NK-92 (cell line): ENCODE measurements around the gene PRDX5.

Experiments
- DNase-seq: peaks from one replicate; lab custom pipeline; 2025; ENCODE audit not compliant: unreplicated experiment; lab: John Stamatoyannopoulos, UW

Gene PRDX5

GRCh38 chr11:64317961-64318765 is at the start of gene PRDX5:
Gene PRDX5 (plus strand): TSS chr11:64318121. CDS start chr11:64318216, 95 bp downstream.
- DNase-seq, result peak; percentile 67

DNA sequence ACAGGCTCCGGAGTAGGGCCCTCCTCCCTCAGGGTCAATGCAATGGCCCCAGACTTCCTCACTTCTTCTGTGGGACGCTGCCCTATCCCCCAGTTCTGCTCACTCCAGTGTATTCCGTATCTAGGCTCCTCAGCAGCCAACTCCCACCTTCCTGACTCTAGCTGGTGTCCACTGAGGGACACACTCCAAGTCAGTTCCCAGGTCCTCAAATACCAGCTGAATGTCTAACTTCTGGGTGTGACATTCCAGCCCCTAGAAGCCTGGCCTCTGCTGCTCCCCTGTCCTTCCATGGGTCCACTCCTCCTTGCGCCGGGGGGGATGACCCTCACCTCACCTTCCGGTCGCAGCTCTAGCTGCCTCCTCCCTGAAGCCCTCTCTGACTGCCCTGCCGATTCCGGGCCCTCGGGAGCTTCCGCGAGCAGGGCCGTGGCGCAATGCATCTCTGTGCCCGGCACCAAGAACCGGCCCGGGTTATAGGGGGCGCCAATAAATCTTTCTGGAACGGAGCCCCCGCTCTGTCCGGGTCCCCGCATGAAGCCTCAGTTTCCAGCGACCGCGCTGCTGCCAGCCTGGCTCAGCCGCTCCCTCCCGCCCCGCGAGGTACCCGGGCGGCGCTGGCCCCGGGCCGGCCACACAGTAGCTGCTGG is 48.9 kb upstream of the PRDX5 start:
- DNase-seq, result no peak

GRCh38 chr11:64269540-64270220 is 48.2 kb upstream of the PRDX5 start:
- DNase-seq, result peak; percentile 81

GRCh38 chr11:64275031-64275800 is 42.7 kb upstream of the PRDX5 start:
- DNase-seq, result no peak

GRCh38 chr11:64275841-64276240 is 42.1 kb upstream of the PRDX5 start:
- DNase-seq, result no peak

DNA sequence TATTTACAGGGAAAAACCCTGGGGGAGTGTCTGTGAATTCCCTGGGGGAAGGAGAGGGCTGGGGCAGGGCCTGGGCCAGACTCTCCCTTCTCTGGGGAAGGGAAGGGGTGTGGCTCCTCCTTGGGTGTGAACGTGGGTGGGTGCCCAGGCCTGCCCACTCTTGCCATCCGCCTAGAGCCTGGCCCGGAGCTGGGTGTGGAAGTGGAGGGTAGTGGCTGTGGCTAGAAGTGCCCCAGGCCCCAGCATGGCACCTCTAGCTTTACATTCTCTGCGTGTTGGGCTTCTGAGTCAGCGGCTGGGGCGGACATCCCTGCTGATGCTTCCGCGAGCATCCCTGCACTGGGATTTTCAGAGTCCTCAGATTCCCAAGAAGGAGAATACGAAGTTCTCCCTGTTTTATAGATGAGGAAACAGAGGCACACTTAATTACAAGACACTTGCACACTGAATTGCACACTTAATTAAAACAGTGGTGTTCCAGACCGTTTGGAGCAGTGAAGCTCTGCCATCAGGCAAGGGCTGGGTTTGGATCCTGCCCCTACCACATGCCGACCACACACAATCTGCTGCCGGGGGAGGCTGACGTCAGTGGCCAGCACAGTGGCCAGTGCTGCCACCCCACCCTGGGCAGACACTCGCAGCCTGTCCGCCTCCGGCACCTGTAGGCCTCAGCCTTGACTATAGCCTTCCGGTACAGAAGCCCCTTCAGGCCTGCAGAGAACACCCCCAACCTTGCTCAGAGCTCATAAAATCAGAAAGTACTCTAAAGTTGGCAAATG is 41.1 kb upstream of the PRDX5 start:
- DNase-seq, result no peak

DNA sequence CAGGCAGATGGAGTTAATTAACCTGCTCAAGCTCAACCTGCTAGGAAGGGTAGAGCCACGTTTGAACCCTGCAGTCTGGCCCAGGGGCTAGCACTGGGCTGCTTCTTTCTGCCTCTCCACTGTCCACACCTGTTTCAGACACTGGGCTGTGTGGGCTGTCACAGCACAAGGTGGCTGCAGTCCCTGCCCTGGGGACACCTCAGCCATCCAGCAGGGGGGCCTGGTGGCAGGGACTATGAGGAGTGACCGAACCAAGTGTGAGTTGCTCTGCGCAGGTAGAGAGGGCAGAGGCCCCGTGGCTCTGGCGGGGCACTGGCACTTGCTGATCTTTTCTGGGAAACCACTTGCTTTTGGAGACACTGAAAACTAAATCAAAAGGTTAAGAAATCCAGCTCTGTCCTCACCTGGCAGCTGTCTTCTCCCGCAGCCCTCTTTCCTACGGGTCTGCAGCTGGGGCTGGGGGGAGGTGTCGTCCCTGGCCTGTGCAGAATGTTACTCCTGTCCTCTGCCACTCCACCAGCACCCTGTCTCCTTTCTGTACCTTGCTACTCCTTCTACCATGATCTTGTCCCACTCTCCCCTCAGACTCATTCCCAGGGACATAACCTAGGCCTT is 39.2 kb upstream of the PRDX5 start:
- no peak for DNase-seq

- DNase-seq, result no peak
Observed at GRCh38 chr11:64281957-64282770, 35.8 kb upstream of the PRDX5 start.

DNA sequence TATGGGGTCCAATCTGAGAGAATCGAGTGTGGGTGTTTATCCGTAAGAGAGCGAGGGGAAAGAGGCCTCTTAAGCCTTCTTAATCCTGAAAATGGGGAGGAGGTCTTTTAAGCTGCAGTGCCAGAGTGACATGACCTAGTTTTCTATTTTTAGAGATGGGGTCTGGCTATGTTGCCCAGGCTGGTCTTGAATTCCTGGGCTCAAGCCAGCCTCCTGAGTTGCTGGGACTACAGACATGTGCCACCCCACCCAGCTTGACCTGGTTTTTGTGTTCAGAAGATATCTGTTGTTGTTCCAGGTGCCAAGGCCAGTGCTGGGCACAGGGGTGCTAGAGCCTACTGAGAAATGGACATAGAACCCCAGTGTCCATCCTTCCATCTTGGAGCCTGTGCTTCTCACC is 34.8 kb upstream of the PRDX5 start:
- no peak for DNase-seq

GRCh38 chr11:64284048-64284961 is 33.6 kb upstream of the PRDX5 start, which contains the start of gene BAD:
Gene BAD (minus strand): TSS chr11:64284665. CDS start chr11:64284368, 297 bp downstream.
- peak; percentile 65 for DNase-seq

DNA sequence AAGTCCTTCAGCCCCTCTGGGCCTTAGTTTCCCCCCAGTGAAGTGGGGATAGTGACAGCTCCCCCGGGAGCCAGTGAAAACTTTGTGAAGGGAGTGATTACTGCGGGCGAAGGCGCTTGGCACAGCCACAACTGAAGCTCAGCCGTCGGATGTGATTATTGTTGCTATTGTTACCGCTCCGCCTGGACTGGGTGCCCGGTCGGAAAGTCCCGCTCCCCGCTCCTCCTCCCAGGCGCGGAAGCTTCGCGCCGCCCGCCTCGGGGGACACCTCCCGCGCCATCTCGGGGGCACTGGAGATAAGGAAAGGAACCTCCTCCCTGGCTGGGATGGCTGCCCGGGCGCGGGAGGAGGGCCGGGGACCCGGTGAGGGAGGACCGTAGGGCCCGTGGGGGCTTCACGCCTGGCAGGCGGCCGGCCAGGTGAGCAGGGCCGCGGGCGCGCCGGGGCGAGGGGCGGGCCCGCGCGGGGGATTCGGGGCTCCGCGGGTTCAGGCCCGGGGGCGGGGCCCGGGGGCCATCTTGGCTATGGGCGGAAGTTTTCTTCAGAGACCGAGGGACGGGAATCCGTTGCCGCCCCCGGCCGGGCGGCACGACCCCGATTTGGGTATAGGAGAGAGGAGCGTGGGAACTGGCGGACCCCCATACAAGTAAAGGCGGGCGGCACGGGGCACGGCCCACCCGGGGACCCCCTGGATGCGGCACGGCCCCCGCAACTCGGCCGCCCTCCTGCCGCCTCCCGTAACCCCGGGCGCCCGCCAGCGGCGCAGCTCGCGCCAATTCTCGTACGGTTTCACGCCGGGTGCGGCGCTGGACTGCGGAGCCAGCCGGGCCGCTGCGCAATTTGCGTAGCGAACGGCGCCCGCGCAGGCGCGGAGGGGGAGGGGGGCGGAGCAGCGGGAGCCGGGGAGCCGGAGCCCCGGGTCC is 32.7 kb upstream of the PRDX5 start, which contains the start of gene GPR137:
GPR137 (plus strand) TSS at position 887 of the 923 bp plus-strand sequence. CDS start 677 bp downstream, outside the sequence.
- peak; percentile 40 for DNase-seq

DNA sequence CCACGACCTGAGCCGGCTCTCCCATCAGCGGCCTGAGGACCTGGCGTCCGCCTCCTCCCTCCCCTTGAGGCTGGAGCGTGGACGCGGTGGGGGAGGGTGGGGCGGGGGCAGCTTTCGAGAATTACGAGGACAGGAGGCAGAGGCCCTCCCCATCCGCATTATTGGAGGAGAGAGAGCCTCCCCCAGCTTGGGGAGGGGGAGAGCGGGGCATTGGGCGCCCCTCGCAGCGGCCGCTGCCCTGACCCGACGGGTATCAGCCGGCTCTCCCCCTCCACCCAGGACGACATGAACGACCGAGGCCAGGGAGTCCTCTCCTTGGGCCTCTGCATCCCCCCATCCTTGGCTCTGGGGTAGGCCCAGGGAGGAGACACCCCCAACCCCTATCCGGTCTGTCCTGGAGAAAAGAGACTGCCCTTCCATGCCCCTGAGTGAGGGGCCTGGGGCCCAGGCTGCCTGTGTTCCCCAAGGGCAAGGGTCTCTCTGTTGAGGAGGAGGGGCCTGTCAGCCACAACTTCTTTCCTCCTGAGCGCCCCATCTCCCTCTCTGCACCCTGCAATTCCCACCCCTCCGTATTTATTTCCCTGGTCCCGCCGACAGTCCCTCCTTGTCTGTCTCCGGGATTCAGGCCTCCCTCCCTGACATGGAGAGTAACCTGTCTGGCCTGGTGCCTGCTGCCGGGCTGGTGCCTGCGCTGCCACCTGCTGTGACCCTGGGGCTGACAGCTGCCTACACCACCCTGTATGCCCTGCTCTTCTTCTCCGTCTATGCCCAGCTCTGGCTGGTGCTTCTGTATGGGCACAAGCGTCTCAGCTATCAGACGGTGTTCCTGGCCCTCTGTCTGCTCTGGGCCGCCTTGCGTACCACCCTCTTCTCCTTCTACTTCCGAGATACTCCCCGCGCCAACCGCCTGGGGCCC is 31.8 kb upstream of the PRDX5 start:
- no peak for DNase-seq

- DNase-seq, result no peak
Observed at GRCh38 chr11:64286801-64287159, 31.1 kb upstream of the PRDX5 start.

DNA sequence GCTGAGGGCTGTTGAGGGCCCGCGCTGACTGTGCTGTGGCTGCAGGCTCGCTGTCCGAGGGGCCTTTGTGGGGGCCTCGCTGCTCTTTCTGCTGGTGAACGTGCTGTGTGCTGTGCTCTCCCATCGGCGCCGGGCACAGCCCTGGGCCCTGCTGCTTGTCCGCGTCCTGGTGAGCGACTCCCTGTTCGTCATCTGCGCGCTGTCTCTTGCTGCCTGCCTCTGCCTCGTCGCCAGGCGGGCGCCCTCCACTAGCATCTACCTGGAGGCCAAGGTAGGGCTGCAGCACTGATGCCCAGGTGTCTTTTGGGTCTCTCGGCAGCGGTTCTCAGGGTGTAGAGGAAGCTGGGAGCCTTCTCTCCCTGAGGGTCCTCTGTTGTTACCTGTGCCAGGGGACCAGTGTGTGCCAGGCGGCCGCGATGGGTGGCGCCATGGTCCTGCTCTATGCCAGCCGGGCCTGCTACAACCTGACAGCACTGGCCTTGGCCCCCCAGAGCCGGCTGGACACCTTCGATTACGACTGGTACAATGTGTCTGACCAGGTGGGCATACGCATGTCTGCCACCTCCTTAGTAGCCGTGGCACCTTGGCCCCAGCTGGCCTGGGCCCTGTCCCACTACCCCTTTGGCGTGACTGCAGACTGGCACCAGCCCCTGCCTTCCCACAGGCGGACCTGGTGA is 30.1 kb upstream of the PRDX5 start:
- DNase-seq, result no peak

- no peak for DNase-seq
Observed at GRCh38 chr11:64288353-64288750, 29.6 kb upstream of the PRDX5 start.
